ENCODE measurements around the gene ATG4A.

Gene ATG4A

GRCh38 chrX:108168961-108169740, 77.6 kb downstream of the ATG4A start:
- no peak for DNase-seq (ENCODE audit: low read depth in 2 of 2)

DNA sequence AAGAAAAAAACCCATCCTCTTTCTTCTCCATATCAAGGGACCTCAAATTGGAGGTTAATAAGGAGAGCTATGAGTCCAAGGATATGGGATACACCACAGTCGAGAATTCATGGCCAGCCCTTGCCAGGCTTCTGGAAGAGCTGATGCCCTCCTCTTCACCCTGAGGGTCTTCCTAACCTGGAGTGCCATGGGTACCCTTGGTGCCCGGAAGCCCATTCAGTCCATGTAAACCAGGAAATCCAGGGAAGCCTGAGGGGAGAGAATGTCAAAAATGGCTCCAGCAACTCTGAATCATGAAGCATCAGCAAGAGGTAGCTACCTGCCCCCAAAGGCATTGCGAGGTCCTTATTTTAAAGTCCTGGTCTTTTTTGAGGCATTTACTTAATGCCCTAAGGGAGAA, 78.2 kb downstream of the ATG4A start:
- DNase-seq (ENCODE audit: low read depth in 2 of 2): no peak

DNA sequence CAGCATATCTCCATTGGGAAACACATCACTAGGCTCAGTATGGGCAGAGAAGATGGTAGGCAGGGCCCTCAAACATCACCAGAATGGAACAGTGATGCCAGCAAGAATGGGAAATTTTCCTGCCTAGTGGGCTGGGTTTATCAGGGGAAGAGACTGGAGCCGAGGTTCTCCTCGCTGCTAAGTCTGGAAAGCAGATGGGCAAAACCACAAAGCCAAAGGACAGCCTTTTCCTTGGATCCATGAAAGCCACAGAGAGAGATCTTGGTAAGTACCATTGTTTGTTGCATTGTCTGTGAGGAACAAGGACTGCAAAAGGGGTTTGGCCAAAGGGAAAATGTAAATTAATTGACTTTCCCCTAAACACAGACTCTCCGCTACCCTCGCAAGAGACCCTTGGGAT, 80.1 kb downstream of the ATG4A start:
- no peak for DNase-seq (ENCODE audit: low read depth in 2 of 2)

DNA sequence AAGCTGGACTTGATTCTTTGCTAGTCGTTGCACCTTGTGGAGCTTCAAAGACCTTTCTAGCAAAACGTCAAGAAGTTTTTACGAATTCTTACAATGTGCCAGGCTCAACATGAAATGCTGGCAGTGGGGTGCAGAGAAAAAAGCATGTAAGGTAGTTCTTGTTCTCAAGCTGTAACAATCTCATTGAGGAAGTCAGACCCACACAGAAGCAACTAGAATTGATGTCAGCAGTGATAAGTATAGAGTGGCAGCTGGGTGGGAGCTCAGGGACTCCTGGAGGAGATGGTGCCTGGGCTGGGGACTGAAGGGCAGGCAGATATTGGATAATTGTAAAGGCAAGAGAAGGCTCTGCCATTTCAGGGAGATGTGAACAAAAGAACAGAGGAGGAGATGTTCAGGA, 82.3 kb downstream of the ATG4A start:
- no peak for DNase-seq (ENCODE audit: low read depth in 2 of 2)

DNA sequence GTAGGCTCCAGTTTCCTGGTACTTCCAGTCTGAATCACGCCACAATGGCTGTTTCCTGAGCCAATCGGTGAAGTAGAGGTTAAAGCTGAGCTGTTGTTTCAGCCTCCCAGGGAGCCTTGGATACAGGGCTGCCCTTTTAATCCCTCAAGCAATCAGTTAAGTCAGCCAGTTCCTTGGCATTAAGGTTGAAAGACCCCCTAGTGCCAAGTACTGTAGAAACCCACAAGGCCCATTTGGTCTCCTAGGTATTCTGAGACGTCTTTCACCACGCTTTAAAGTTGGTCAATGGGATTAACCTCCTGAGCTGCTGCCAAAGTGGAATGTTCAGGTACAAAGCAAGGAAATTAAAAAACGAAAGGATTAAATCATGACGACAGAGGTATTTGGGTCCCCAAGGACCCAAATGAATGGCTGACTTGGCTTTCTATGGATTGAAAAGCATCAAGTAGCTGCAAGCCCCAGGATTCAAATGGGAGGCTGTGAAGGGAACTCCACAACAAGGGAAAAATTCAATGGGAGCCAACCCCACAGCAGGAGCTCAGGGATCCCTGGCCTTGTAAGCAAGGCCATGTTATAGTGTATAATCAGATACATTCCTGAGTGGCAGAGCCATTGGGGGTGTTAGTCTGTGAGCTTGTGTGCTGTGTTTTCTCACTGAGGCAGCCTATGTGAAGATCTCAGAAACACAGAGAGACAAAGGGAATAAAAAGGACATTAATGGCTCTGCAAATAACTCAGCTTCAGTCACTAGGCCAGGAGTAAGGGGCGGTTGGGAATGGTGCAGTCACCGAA, 86.0 kb downstream of the ATG4A start:
- DNase-seq (ENCODE audit: low read depth in 2 of 2): no peak

GRCh38 chrX:108178143-108178498, 86.5 kb downstream of the ATG4A start:
- no peak for DNase-seq (ENCODE audit: low read depth in 2 of 2)

DNA sequence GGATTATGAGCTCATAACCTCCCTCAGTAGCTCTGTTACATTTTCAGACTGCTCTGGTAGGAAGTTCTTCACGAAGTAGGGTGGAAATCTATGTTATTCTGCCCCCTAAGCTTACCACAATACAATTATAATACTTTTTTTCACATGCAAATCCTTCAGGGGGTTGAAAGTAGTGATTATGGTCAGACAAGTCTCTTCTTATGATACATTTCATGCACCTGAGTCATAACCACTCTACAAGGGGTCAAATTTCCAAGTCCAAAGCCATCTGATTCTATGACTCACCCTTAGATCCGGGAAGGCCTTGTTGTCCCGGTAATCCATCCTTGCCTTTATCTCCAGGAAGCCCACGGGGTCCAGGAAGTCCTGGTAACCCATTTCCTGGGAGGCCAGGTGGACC, 95.2 kb downstream of the ATG4A start:
- DNase-seq (ENCODE audit: low read depth in 2 of 2): no peak

DNA sequence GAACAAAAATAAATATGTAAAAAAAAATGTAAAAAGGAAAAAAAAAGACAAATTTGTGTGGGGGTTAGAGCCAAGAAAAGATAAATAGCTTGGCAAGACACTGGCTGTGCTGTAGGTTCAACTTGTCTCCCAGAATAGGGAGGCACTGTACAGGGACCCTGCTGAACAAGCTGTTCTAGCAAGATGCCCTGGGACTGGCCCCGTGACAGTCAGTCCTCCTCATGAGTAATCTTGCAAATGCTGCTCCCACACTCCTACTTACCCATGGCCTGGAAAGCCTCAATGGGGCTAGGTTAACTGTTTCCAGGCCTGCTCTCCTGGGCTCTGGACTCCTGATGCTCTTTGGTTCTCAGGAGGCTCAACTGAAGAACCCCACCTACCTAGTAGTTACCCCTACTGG, 106.8 kb downstream of the ATG4A start:
- DNase-seq (ENCODE audit: low read depth in 2 of 2): no peak

DNA sequence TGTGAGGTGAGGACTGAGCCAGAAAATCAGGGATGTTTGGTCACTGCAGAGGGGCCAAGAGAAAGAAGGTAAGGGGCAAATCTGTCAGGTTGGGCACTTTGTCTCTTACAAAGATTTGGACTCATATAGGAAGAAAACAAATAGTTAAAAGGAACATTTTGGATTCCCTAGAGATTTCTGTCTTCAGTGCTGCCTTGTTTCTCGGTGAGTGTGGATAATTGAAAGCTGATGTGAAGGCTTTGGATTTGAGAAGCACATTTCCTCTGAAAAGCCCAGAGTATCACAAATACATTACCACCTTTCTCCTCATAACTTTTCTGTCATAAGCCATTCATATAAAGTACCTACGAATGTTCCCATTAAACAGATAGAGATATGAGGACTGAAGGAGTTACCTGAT, 107.5 kb downstream of the ATG4A start:
- no peak for DNase-seq (ENCODE audit: low read depth in 2 of 2)

DNA sequence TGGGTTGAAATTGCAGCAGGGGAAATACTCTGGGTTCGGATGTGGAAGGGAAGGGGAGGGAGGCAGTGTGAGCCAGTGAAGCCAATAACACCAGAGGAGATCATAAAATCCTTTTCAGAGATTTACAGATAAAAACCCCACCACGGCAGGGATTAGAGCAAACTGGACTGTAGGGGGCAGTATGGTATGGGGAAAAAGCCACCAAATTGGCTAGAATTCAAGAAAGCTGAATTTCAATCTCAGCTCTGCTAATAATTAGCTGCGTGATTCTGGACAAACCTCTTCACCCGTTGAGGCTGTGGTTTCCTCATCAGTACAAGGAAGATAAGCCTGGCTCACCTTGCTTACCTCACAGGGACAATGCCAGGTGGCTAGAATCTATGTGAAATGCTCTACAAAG, 108.1 kb downstream of the ATG4A start:
- no peak for DNase-seq (ENCODE audit: low read depth in 2 of 2)

GRCh38 chrX:108203540-108203939, 112.0 kb downstream of the ATG4A start:
- DNase-seq (ENCODE audit: low read depth in 2 of 2): no peak

All from stimulated activated CD8-positive, alpha-beta memory T cell treated with anti-CD3 and anti-CD28 coated beads, Interleukin-15, amount 100 ng/mL, for 4 hours (primary cell).